Mesothelial cell of epicardium (in vitro differentiated cells): ENCODE measurements around the gene LAMTOR5. TPM values are rescaled to one million over a fixed set of nuclear protein-coding genes. Genes with fewer than 3 reads are reported as not detected.
"Not testable (repeated sequence)": the region's sequence is repeated elsewhere in the genome, so short reads cannot be mapped to it uniquely, and the experiment has no call there.

ENCODE experiments used
- DNase-seq, 2 experiments: peaks; one replicate each; pipeline ENCODE4 v3.0.0; 2021; ENCODE audit warnings: low spot score in 2 of 2; ENCODE audit not compliant: unreplicated experiment in 2 of 2
- H3K27ac Mint-ChIP-seq: 2 replicates; pipeline ENCODE4 v1.8.0; 2021; ENCODE audit warnings: mixed read lengths
- H3K27me3 Mint-ChIP-seq: 2 replicates; pipeline ENCODE4 v1.8.0; 2021; ENCODE audit warnings: low read depth, mixed read lengths
- H3K36me3 Mint-ChIP-seq: 2 replicates; pipeline ENCODE4 v1.8.0; 2021; ENCODE audit warnings: mixed read lengths
- H3K4me1 Mint-ChIP-seq: 2 replicates; pipeline ENCODE4 v1.8.0; 2021; ENCODE audit warnings: mixed read lengths
- H3K4me3 Mint-ChIP-seq: 2 replicates; pipeline ENCODE4 v1.8.0; 2021; ENCODE audit warnings: mild to moderate bottlenecking, moderate library complexity, mixed read lengths
- H3K9me3 Mint-ChIP-seq: 2 replicates; pipeline ENCODE4 v1.8.0; 2021; ENCODE audit warnings: mixed read lengths
- total RNA-seq: library from RNA; stranded (reverse); gene quantifications from 3 replicates; pipeline ENCODE4 v1.2.1, GENCODE V29; 2021
- TF ChIP-seq, protein P1 (sequence below): fragments of 200-600 bp; sonication (generic); IDR thresholded peaks from one replicate; pipeline ENCODE4 v1.5.0; 2021; ENCODE audit warnings: antibody characterized with exemption; ENCODE audit not compliant: unreplicated experiment

The LAMTOR5 gene
- total RNA-seq, 1 donor from 2014 or later = 97.8 TPM

DNA sequence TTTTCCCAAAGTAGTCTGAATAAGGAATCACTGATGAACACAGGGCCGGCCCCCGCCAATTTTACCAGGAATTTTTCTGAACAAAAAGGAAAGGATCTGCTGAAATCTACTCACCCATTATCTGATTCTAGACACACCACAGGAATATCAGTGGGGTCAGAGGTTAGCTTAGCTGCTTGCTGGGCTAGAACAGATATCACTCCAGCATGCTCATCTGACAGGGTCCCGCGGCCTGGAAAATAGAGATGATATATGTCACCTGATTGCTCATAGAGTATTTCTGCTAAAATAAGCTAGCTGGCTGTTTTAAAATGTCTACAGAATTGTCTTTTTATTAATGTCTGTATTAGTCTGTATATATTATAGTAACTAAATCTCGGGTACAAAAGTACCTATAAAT, 3.7 kb downstream of the LAMTOR5 start:
- Mint-ChIP-seq H3K36me3 (peaks cover 6% of the 10 kb centered on the region), H3K27ac (no peak overlapping the region), H3K9me3 (no peaks in the 10 kb centered on the region), H3K4me1 (peaks cover 20% of the 10 kb centered on the region), H3K27me3 (no peaks in the 10 kb centered on the region), H3K4me3 (no peak overlapping the region)
- TF ChIP-seq, protein P1, sequence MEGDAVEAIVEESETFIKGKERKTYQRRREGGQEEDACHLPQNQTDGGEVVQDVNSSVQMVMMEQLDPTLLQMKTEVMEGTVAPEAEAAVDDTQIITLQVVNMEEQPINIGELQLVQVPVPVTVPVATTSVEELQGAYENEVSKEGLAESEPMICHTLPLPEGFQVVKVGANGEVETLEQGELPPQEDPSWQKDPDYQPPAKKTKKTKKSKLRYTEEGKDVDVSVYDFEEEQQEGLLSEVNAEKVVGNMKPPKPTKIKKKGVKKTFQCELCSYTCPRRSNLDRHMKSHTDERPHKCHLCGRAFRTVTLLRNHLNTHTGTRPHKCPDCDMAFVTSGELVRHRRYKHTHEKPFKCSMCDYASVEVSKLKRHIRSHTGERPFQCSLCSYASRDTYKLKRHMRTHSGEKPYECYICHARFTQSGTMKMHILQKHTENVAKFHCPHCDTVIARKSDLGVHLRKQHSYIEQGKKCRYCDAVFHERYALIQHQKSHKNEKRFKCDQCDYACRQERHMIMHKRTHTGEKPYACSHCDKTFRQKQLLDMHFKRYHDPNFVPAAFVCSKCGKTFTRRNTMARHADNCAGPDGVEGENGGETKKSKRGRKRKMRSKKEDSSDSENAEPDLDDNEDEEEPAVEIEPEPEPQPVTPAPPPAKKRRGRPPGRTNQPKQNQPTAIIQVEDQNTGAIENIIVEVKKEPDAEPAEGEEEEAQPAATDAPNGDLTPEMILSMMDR = no peak
- DNase-seq = no peak

DNA sequence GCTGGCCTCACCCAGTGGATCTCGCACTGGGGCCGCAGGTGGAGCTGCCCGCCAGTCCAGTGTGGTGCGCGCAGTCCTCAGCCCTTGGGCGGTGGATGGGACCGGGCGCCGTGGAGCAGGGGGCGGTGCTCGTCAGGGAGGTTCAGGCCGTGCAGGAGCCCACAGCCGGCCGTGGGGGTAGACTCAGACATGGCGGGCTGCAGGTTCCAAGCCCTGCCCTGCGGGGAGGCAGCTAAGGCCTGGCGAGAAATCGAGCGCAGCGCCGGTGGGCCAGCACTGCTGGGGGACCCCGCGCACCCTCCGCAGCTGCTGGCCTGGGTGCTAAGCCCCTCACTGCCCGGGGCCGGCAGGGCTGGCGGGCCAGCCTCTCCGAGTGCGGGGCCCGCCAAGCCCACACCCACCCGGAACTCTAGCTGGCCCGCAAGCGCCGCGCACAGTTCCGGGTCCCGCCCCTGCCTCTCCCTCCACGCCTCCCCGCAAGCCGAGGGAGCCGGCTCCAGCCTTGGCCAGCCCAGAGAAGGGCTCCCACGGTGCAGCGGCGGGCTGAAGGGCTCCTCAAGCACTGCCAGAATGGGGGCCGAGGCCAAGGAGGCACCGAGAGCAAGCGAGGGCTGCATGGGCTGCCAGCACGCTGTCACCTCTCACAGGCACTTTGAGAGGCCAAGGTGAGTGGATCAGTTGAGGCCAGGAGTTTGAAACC, 11.1 kb downstream of the LAMTOR5 start:
- not testable (repeated sequence) for DNase-seq, H3K9me3 Mint-ChIP-seq, H3K4me3 Mint-ChIP-seq, H3K27me3 Mint-ChIP-seq, H3K27ac Mint-ChIP-seq
- H3K4me1 Mint-ChIP-seq = peaks cover 15% of the 10 kb centered on the region
- peaks cover 20% of the 10 kb centered on the region for H3K36me3 Mint-ChIP-seq

DNA sequence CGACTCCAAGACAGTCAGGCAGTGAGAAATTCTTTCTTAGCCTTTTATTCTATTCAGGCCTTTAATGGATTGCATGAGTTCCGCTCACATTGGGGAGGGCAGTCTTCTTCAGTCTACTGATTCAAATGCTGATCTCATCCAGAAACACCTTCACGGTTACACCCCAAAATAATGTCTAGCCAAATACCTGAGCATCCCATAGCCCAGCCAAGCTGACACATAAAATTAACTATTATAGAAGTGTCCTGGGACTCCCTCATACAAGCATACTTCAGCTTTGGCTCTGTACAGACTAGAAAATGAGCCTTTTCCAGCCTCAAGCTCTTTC, 13.0 kb downstream of the LAMTOR5 start:
- H3K4me3 Mint-ChIP-seq = no peak overlapping the region

DNA sequence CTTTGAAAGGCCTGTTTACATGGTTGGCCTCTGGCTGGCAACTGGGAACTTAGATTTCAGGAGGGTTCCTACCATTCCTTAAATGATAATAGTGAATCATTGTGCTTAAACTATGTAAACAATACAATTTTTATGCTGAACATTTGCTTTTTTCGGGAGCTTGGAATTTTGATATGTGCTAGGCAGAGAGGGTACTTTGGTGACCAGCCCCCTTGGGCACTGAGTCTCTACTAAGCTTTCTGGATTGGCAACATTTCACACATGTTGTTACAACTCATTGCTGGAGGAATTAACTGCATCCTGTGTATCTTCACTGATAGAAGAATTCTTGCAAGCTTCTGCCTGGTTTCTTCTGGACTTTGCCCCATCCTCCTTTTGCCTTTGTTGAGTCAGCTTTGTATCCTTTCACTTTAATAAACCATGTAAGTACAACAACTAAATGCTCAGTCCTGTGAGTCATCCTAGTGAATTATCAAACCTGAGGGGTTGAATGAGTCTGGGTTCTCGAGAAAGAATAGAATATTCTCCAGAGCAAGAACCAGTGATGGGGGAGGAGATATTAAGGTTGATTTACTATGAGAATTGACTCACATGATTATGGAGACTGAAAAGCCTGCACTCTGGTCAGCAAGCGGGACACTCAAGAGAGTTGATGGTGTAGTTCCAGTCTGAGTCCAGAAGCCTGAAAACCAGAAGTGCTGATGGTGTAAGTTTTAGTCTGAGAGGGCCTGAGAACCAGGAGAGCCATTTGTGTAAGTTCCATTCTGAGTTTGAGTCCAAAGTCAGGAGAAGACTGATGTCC, 13.6 kb downstream of the LAMTOR5 start:
- H3K27me3 Mint-ChIP-seq = no peaks in the 10 kb centered on the region
- H3K4me3 Mint-ChIP-seq = no peak overlapping the region
- DNase-seq = no peak
- peaks cover 14% of the 10 kb centered on the region for H3K36me3 Mint-ChIP-seq
- peaks cover 35% of the 10 kb centered on the region for H3K4me1 Mint-ChIP-seq
- H3K27ac Mint-ChIP-seq = peak overlapping the region; percentile 47
- no peaks in the 10 kb centered on the region for H3K9me3 Mint-ChIP-seq
- TF ChIP-seq, protein P1 = no peak

More for the DNA sequence above, 13.0 kb downstream of the LAMTOR5 start:
- peaks cover 17% of the 10 kb centered on the region for H3K36me3 Mint-ChIP-seq
- DNase-seq = no peak
- no peaks in the 10 kb centered on the region for H3K27me3 Mint-ChIP-seq
- no peaks in the 10 kb centered on the region for H3K9me3 Mint-ChIP-seq
- H3K27ac Mint-ChIP-seq = no peak overlapping the region
- H3K4me1 Mint-ChIP-seq = peaks cover 34% of the 10 kb centered on the region
- TF ChIP-seq, protein P1 = no peak

DNA sequence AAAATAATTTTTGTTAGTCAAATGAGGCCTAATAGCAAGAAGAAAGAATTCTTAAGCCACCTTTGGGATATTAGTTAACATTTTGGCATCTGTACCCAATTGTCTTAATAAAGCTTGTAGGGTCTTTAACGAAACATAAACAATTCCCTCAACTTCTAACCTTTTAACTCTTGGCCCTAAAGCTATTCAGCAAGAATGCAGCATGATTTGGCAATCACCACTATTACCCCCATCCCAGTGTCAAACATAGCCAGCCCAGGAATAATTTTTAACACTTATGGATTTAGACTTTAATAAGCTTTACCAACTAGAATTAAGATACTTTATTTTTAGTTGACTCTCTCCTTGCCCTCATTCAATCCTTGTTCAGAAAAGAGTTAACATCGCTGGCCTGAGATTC, 14.2 kb downstream of the LAMTOR5 start:
- Mint-ChIP-seq H3K4me1 (peaks cover 35% of the 10 kb centered on the region), H3K36me3 (peaks cover 13% of the 10 kb centered on the region), H3K4me3 (no peak overlapping the region), H3K27me3 (no peaks in the 10 kb centered on the region), H3K27ac (peak overlapping the region; percentile 47), H3K9me3 (no peaks in the 10 kb centered on the region)
- no peak for DNase-seq
- TF ChIP-seq, protein P1 = no peak

DNA sequence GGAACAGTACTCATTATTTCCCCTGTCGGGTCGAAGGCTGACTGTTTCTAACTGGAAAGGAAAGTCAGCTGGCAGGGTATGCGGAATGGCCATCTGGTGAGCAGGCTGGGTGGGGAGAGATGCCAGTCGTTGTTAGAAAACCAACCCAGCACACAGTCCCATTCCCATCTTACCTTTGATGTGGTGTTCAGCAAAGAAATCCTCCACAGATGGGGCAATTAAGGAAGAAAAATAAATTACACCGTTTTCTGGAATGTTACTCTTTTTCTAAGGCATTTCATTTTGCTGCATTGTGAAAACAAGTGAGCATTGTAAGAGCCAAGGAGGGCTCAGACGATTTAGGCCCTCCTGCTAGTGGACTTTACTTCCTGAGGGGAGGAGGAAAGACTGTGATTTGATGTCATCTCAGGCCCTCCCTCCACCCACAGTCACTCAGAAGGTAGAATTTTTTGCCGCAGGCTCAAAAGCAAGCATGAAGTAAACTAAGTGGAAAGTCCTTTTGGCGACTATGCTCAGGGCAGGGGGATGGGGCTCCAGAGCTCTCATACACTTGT, 16.7 kb downstream of the LAMTOR5 start, which contains the start of gene SLC16A4:
TSS of gene SLC16A4 (minus strand) at position 335 of the 554 bp plus-strand sequence. CDS start 1,703 bp downstream, outside the sequence.
- Mint-ChIP-seq H3K4me3 (peak within 1 kb of the TSS; percentile 56), H3K27ac (peak within 1 kb of the TSS; percentile 94), H3K4me1 (peaks cover 35% of the 10 kb centered on the region), H3K36me3 (peaks cover 15% of the 10 kb centered on the region), H3K9me3 (no peaks in the 10 kb centered on the region), H3K27me3 (no peaks in the 10 kb centered on the region)
- DNase-seq = no peak
- TF ChIP-seq, protein P1 = no peak
